GM12891 (cell line): Measurements from ENCODE around the gene LTBP2.

Experiments used
- POLR2A ChIP-seq: IDR thresholded peaks from 2 replicates; pipeline ENCODE4 v1.6.1; 2011; ENCODE audit warnings: low read depth, low read length, control low read depth
- POLR2AphosphoS5 ChIP-seq: IDR thresholded peaks from 2 replicates; pipeline ENCODE4 v1.6.1; 2011; ENCODE audit warnings: low read depth, low read length, control low read depth
- TAF1 ChIP-seq: IDR thresholded peaks from 2 replicates; pipeline ENCODE4 v1.6.1; 2011; ENCODE audit warnings: low read depth, low read length, control low read depth

DNA sequence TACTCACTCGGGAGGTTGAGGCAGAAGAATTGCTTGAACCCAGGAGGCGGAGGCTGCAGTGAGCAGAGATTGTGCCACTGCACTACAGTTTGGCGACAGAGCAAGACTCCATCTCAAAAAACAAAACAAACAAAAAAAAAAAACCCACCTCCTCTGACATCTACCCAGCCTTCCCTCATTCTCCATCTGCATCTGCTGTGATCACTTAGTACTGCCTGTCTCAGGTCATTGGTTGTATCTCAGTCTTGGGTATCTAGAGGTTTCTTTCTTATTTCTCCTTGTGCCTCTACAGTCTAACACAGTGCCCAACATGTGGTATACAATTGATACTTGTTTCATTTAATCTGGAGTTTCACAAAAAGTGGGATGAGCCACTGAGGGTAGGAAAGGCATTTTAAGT lies 5.3 kb downstream of the LTBP2 start:
- TF ChIP-seq POLR2A (no peak), POLR2AphosphoS5 (no peak), TAF1 (no peak)
